Mesendoderm (in vitro differentiated cells): ENCODE data around the gene FRAT1.

Source experiments
- DNase-seq: peaks from one replicate; pipeline ENCODE4 v3.0.0; 2013
- H2AK5ac ChIP-seq: 2 replicates; pipeline ENCODE4 v1.6.1; 2013; ENCODE audit warnings: low read length, inconsistent platforms
- H2BK120ac ChIP-seq: 2 replicates; pipeline ENCODE4 v1.6.1; 2013; ENCODE audit warnings: low read depth, mild to moderate bottlenecking, low read length, moderate library complexity, mixed read lengths
- H2BK15ac ChIP-seq: replicated peaks from 2 replicates; pipeline ENCODE4 v1.6.1; 2013; ENCODE audit warnings: low read depth, mild to moderate bottlenecking, moderate library complexity
- H2BK5ac ChIP-seq: 2 replicates; pipeline ENCODE4 v1.6.1; 2013; ENCODE audit warnings: low read length, inconsistent platforms
- H3K18ac ChIP-seq: 2 replicates; pipeline ENCODE4 v1.6.1; 2013; ENCODE audit warnings: mild to moderate bottlenecking, low read length, mixed read lengths
- H3K23ac ChIP-seq: one replicate; pipeline ENCODE4 v1.6.1; 2013; ENCODE audit warnings: low read length
- H3K27ac ChIP-seq: 2 replicates; pipeline ENCODE4 v1.5.1; 2013; ENCODE audit warnings: low read depth, mild to moderate bottlenecking, inconsistent platforms, low read length, moderate library complexity
- H3K27me3 ChIP-seq: 2 replicates; pipeline ENCODE4 v1.6.1; 2013; ENCODE audit warnings: low read length, control low read depth, mild to moderate bottlenecking, inconsistent platforms; ENCODE audit not compliant: insufficient read depth, poor library complexity
- H3K36me3 ChIP-seq: 2 replicates; pipeline ENCODE4 v1.6.1; 2013; ENCODE audit warnings: low read length, inconsistent platforms; ENCODE audit not compliant: control insufficient read depth, insufficient read depth
- H3K4ac ChIP-seq: one replicate; pipeline ENCODE4 v1.6.1; 2013; ENCODE audit warnings: low read depth, mild to moderate bottlenecking, low read length, moderate library complexity
- H3K4me1 ChIP-seq: 2 replicates; pipeline ENCODE4 v1.6.1; 2013; ENCODE audit warnings: low read depth, low read length, inconsistent platforms; ENCODE audit not compliant: control insufficient read depth
- H3K4me2 ChIP-seq: 2 replicates; pipeline ENCODE4 v1.6.1; 2013; ENCODE audit warnings: low read length
- H3K4me3 ChIP-seq: 2 replicates; pipeline ENCODE4 v1.5.1; 2013; ENCODE audit warnings: mild to moderate bottlenecking, low read length
- H3K56ac ChIP-seq: one replicate; pipeline ENCODE4 v1.6.1; 2013; ENCODE audit warnings: low read length
- H3K79me1 ChIP-seq: 2 replicates; pipeline ENCODE4 v1.6.1; 2013; ENCODE audit warnings: low read length, inconsistent platforms
- H3K79me2 ChIP-seq: 2 replicates; pipeline ENCODE4 v1.6.1; 2013; ENCODE audit warnings: mild to moderate bottlenecking, low read length; ENCODE audit not compliant: control insufficient read depth, insufficient read depth
- H3K9ac ChIP-seq: 2 replicates; pipeline ENCODE4 v1.6.1; 2013; ENCODE audit warnings: low read length, inconsistent platforms
- H4K5ac ChIP-seq: one replicate; pipeline ENCODE4 v1.6.1; 2013; ENCODE audit warnings: low read length
- H4K8ac ChIP-seq: one replicate; pipeline ENCODE4 v1.6.1; 2013; ENCODE audit warnings: low read depth, mild to moderate bottlenecking, control low read depth, low read length, moderate library complexity
- WGBS: extraction: QIAGEN DNeasy Blood & Tissue Kit; methylation state at CpG from one replicate; pipeline ENCODE4 v1.1.7; 2013; ENCODE audit warnings: low lambda C conversion rate, missing lambda C conversion rate; ENCODE audit not compliant: insufficient coverage; ENCODE audit errors: extremely low coverage; 5-methylcytosine and 5-hydroxymethylcytosine counted together

FRAT1 gene

DNA sequence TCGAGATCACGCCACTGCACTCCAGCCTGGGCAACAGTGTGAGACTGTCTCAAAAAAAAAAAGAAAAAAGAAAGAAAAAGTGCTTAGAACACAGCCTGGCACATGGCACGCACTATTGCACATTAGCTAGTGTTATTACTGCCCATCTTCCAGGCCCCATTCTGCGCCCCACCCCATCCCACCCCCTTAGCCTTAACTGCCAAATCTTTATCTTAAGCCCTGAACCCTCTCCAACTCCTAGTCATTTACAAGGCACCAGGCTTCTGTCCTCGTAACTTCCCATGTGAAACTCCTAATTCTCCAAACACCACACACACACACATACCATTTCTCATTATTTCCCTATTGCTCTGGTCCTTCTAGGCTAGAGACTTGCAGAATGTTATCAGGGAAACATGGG, 10.7 kb downstream of the FRAT1 start:
- H3K9ac ChIP-seq: no peak overlapping the region
- WGBS: no CpG with 5 or more reads among the region's 5 CpGs
- H2BK120ac ChIP-seq: no peak overlapping the region
- H3K18ac ChIP-seq: no peak overlapping the region
- no peak overlapping the region for H3K56ac ChIP-seq
- DNase-seq: no peak
- H3K4me2 ChIP-seq: no peak overlapping the region
- H3K27ac ChIP-seq: no peak overlapping the region
- H3K79me2 ChIP-seq: peaks cover 6% of the 10 kb centered on the region
- no peak overlapping the region for H2BK5ac ChIP-seq
- peaks cover 6% of the 10 kb centered on the region for H3K4me1 ChIP-seq
- no peak overlapping the region for H3K4ac ChIP-seq
- H3K27me3 ChIP-seq: no peaks in the 10 kb centered on the region
- peaks cover 6% of the 10 kb centered on the region for H3K79me1 ChIP-seq
- no peak overlapping the region for H3K23ac ChIP-seq
- no peak overlapping the region for H2AK5ac ChIP-seq
- no peak overlapping the region for H4K8ac ChIP-seq
- no peak overlapping the region for H2BK15ac ChIP-seq
- no peak overlapping the region for H3K4me3 ChIP-seq
- no peak overlapping the region for H4K5ac ChIP-seq
- no peaks in the 10 kb centered on the region for H3K36me3 ChIP-seq

DNA sequence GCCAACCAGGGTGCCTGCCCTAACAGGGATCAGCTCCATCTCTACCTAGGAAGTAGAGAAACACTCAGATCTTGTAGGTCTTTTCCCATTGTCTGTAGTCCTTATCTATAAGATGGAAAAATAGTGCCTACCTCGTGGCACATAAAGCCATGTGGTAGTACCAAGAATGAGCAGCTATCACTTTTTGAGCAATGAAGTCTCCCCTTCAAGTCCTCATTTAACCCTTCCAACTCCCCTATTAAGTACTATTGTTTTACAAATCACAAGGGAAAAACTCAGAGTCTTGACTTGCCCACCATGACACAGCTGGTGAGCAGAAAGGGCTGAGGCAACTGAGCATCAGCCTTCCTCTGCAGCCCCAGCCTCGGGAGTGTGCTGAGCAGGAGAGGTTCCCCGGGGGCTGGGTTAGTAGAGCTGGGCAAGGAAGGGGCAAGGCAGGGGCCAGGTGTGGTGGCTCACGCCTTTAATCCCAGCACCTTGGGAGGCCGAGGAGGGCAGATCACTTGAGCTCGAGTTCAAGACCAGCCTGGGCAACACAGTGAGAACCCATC, 12.2 kb downstream of the FRAT1 start:
- WGBS: no CpG with 5 or more reads among the region's 6 CpGs
- no peak overlapping the region for H3K9ac ChIP-seq
- H3K4me3 ChIP-seq: no peak overlapping the region
- DNase-seq: no peak
- no peaks in the 10 kb centered on the region for H3K27me3 ChIP-seq
- H3K56ac ChIP-seq: no peak overlapping the region
- no peak overlapping the region for H3K18ac ChIP-seq
- no peak overlapping the region for H2BK5ac ChIP-seq
- no peak overlapping the region for H2AK5ac ChIP-seq
- H3K36me3 ChIP-seq: no peaks in the 10 kb centered on the region
- no peak overlapping the region for H2BK15ac ChIP-seq
- no peak overlapping the region for H4K5ac ChIP-seq
- no peak overlapping the region for H3K23ac ChIP-seq
- no peak overlapping the region for H3K4ac ChIP-seq
- H3K79me1 ChIP-seq: peaks cover 6% of the 10 kb centered on the region
- H3K27ac ChIP-seq: no peak overlapping the region
- no peak overlapping the region for H4K8ac ChIP-seq
- H3K4me2 ChIP-seq: no peak overlapping the region
- H2BK120ac ChIP-seq: no peak overlapping the region
- H3K4me1 ChIP-seq: peaks cover 6% of the 10 kb centered on the region
- peaks cover 6% of the 10 kb centered on the region for H3K79me2 ChIP-seq

DNA sequence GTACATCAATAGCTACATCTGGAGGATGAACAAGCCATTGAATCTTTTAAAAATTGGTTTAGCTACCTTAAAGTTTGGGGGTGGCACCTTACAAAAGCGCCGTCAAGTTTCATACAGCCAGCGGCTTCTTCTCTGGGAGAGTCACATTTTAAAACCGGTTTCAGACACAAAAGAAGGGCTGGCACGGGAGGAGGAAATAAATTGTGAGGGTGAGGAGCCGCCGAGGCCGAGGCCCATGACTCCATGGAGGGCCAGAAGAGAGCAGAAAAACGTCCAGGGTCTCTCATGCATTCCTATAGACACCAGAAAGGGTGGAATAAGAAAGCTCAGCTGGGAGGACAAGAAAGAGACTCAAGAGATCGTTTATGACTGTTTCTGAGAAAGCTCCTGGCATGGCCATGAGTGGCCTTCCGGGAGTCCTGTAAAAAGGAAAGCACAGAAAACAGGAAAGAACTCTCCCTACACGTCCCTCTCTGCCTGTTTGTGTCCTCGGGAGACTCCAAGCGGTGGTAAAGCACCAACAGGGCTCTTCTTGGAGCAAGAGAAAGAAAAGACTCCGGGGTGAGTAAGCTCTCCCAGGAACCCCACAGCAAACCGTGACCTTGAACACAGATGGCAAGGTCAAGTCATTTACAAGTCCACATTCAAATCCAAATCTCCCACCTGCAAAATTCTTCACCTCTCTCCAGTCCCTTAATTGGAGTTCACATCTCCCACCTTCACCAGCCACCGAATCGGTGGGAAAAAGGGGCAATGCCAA, 13.7 kb downstream of the FRAT1 start:
- Histone ChIP-seq H2BK5ac (no peak overlapping the region), H3K56ac (peak overlapping the region; percentile 70), H3K18ac (peak overlapping the region; percentile 76), H4K5ac (no peak overlapping the region), H2BK15ac (no peak overlapping the region), H3K4me1 (peaks cover 6% of the 10 kb centered on the region), H3K9ac (peak overlapping the region; percentile 73), H2AK5ac (no peak overlapping the region), H2BK120ac (no peak overlapping the region), H3K79me1 (peaks cover 6% of the 10 kb centered on the region), H3K27ac (no peak overlapping the region), H4K8ac (no peak overlapping the region), H3K23ac (no peak overlapping the region), H3K4ac (no peak overlapping the region), H3K36me3 (no peaks in the 10 kb centered on the region), H3K79me2 (peaks cover 6% of the 10 kb centered on the region), H3K27me3 (no peaks in the 10 kb centered on the region), H3K4me3 (peak overlapping the region; percentile 57), H3K4me2 (peak overlapping the region; percentile 25)
- no CpG with 5 or more reads among the region's 18 CpGs for WGBS
- DNase-seq: peak; percentile 89

DNA sequence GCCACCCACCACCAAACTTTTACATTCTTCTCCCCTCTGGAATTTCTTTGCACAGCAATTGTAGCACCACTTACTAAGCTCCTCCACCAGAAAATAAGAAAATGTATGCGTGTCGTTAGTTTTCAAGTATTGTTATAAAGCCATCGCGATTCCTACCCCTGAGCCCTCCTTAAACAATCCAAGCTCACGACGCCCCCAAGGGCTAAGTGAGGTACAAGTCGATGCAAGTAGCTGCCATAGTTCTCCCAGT, 14.2 kb downstream of the FRAT1 start:
- H3K4ac ChIP-seq: no peak overlapping the region
- H3K27ac ChIP-seq: no peak overlapping the region
- no peak overlapping the region for H2BK120ac ChIP-seq
- peak overlapping the region; percentile 25 for H3K4me2 ChIP-seq
- peaks cover 6% of the 10 kb centered on the region for H3K4me1 ChIP-seq
- no peak overlapping the region for H2BK15ac ChIP-seq
- H3K36me3 ChIP-seq: no peaks in the 10 kb centered on the region
- no peak overlapping the region for H2AK5ac ChIP-seq
- H3K79me2 ChIP-seq: peaks cover 6% of the 10 kb centered on the region
- H2BK5ac ChIP-seq: no peak overlapping the region
- H3K4me3 ChIP-seq: peak overlapping the region; percentile 57
- H4K5ac ChIP-seq: no peak overlapping the region
- H4K8ac ChIP-seq: no peak overlapping the region
- no peak overlapping the region for H3K23ac ChIP-seq
- H3K9ac ChIP-seq: peak overlapping the region; percentile 73
- peak overlapping the region; percentile 92 for H3K56ac ChIP-seq
- no peak overlapping the region for H3K18ac ChIP-seq
- DNase-seq: peak; percentile 81
- WGBS: no CpG with 5 or more reads among the region's 7 CpGs
- H3K27me3 ChIP-seq: no peaks in the 10 kb centered on the region
- peaks cover 6% of the 10 kb centered on the region for H3K79me1 ChIP-seq

DNA sequence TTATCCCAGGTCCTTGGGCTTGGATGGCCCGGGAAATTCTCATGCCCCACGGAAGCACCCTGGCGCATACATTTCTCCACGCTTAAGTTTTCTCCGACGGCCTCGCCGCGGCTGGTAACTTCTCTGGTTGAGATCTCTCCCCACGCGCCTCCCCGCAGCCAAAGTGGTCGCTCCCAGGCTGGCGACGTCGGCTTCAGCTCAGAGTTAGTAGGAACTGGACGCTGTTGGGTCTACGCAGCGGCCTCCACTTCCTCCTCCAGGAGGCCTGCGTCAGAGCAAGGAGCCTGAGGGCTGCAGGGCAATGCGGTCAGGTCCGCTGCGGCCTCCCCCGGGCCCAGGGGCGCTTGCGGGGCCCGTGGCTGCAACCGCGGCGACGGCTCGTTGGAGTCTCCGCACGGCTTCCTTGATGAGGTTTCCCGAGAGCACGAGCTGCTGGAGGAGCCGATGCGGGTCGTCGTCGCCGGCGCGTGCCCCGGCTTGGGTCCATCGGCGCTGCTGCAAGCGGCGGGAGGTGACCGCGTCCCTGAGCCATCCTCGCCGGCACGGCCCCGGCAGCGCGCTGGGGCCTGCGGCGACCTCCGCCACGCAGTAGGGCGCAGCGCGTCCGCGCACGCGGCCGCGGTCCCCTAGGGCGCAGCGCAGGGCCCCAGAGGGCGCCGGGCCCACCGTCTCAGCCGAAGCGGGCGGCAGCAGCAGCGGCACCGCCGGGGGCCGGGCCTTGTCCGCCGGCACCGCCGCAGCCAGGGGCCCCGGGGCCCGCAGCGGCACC, 14.7 kb downstream of the FRAT1 start:
- H2BK5ac ChIP-seq: no peak overlapping the region
- peaks cover 6% of the 10 kb centered on the region for H3K79me1 ChIP-seq
- peak overlapping the region; percentile 25 for H3K4me2 ChIP-seq
- no CpG with 5 or more reads among the region's 89 CpGs for WGBS
- H3K27me3 ChIP-seq: no peaks in the 10 kb centered on the region
- peaks cover 5% of the 10 kb centered on the region for H3K4me1 ChIP-seq
- no peak overlapping the region for H2AK5ac ChIP-seq
- H2BK120ac ChIP-seq: no peak overlapping the region
- H3K27ac ChIP-seq: peak overlapping the region; percentile 53
- H3K36me3 ChIP-seq: no peaks in the 10 kb centered on the region
- no peak overlapping the region for H4K8ac ChIP-seq
- H3K4me3 ChIP-seq: peak overlapping the region; percentile 57
- no peak overlapping the region for H2BK15ac ChIP-seq
- H3K79me2 ChIP-seq: peaks cover 6% of the 10 kb centered on the region
- peak; percentile 80 for DNase-seq
- H4K5ac ChIP-seq: no peak overlapping the region
- H3K4ac ChIP-seq: no peak overlapping the region
- H3K18ac ChIP-seq: peak overlapping the region; percentile 41
- H3K9ac ChIP-seq: peak overlapping the region; percentile 73
- H3K23ac ChIP-seq: no peak overlapping the region
- H3K56ac ChIP-seq: peak overlapping the region; percentile 92
